Measurements from ENCODE around the gene IRF9.

IRF9 gene

GRCh38 chr14:24122898-24123297, 38.2 kb upstream of the IRF9 start:
- TF ChIP-seq FOXP2 (optimal IDR thresholded peaks at IDR 0.05; ENCODE audit: borderline replicate concordance, extremely low read depth, extremely low read length, insufficient read depth) (no peak), SIN3A (IDR thresholded peaks at IDR 0.05; ENCODE audit: borderline replicate concordance, insufficient read depth, low read length) (no peak), TAF1 (IDR thresholded peaks at IDR 0.05; ENCODE audit: borderline replicate concordance, insufficient read depth, low read length) (no peak)

- TF ChIP-seq SIN3A (IDR thresholded peaks at IDR 0.05; ENCODE audit: borderline replicate concordance, insufficient read depth, low read length) = no peak
- TF ChIP-seq POLR2AphosphoS5 (IDR thresholded peaks at IDR 0.05; ENCODE audit: low read depth, low read length) = no peak
- TF ChIP-seq TAF1 (IDR thresholded peaks at IDR 0.05; ENCODE audit: borderline replicate concordance, insufficient read depth, low read length) = no peak
- TF ChIP-seq REST (IDR thresholded peaks at IDR 0.05; ENCODE audit: insufficient read depth in 1 of 2, low read depth in 2 of 2, low read length in 2 of 2) = no peak
- TF ChIP-seq FOXP2 (optimal IDR thresholded peaks at IDR 0.05; ENCODE audit: borderline replicate concordance, extremely low read depth, extremely low read length, insufficient read depth) = no peak
Measured at GRCh38 chr14:24123424-24124417, 37.3 kb upstream of the IRF9 start.

- TF ChIP-seq TAF1 (IDR thresholded peaks at IDR 0.05; ENCODE audit: borderline replicate concordance, insufficient read depth, low read length) (no peak), SIN3A (IDR thresholded peaks at IDR 0.05; ENCODE audit: borderline replicate concordance, insufficient read depth, low read length) (no peak), REST (IDR thresholded peaks at IDR 0.05; ENCODE audit: insufficient read depth in 1 of 2, low read depth in 2 of 2, low read length in 2 of 2) (no peak), FOXP2 (optimal IDR thresholded peaks at IDR 0.05; ENCODE audit: borderline replicate concordance, extremely low read depth, extremely low read length, insufficient read depth) (no peak)
Measured at GRCh38 chr14:24126939-24127338, 34.1 kb upstream of the IRF9 start.

- TF ChIP-seq TAF1 (IDR thresholded peaks at IDR 0.05; ENCODE audit: borderline replicate concordance, insufficient read depth, low read length) (no peak), FOXP2 (optimal IDR thresholded peaks at IDR 0.05; ENCODE audit: borderline replicate concordance, extremely low read depth, extremely low read length, insufficient read depth) (no peak), POLR2AphosphoS5 (IDR thresholded peaks at IDR 0.05; ENCODE audit: low read depth, low read length) (no peak), SIN3A (IDR thresholded peaks at IDR 0.05; ENCODE audit: borderline replicate concordance, insufficient read depth, low read length) (no peak), REST (IDR thresholded peaks at IDR 0.05; ENCODE audit: insufficient read depth in 1 of 2, low read depth in 2 of 2, low read length in 2 of 2) (no peak)
Measured at GRCh38 chr14:24127673-24128072, 33.4 kb upstream of the IRF9 start.

GRCh38 chr14:24129410-24129998, 31.6 kb upstream of the IRF9 start:
- TF ChIP-seq FOXP2 (optimal IDR thresholded peaks at IDR 0.05; ENCODE audit: borderline replicate concordance, extremely low read depth, extremely low read length, insufficient read depth) (no peak), SIN3A (IDR thresholded peaks at IDR 0.05; ENCODE audit: borderline replicate concordance, insufficient read depth, low read length) (no peak), POLR2AphosphoS5 (IDR thresholded peaks at IDR 0.05; ENCODE audit: low read depth, low read length) (no peak), TAF1 (IDR thresholded peaks at IDR 0.05; ENCODE audit: borderline replicate concordance, insufficient read depth, low read length) (no peak), REST (IDR thresholded peaks at IDR 0.05; ENCODE audit: insufficient read depth in 1 of 2, low read depth in 2 of 2, low read length in 2 of 2) (no peak)

Measured in PFSK-1 (cell line).